ENCODE measurements around the gene CACNA1A.

The CACNA1A gene

GRCh38 chr19:13417054-13417453 is 89.2 kb downstream of the CACNA1A start:
- Histone ChIP-seq H3K27ac (replicated peaks) (no peak overlapping the region), H3K4me3 (replicated peaks; ENCODE audit: insufficient read depth, low read length) (no peak overlapping the region), H3K27me3 (ENCODE audit: insufficient read depth, poor library complexity, severe bottlenecking) (no peaks in the 10 kb centered on the region)
- no peak for TF ChIP-seq POLR2AphosphoS5 (IDR thresholded peaks at IDR 0.05; ENCODE audit: low read depth)
- TF ChIP-seq CTCF (IDR thresholded peaks at IDR 0.05; ENCODE audit: insufficient read depth, low read length): no peak
- TF ChIP-seq REST (IDR thresholded peaks at IDR 0.05; ENCODE audit: insufficient replicate concordance, low read depth): no peak
- TF ChIP-seq SPI1 (IDR thresholded peaks at IDR 0.05; ENCODE audit: borderline replicate concordance, low read depth): no peak
- no peak for TF ChIP-seq GABPA (IDR thresholded peaks at IDR 0.05; ENCODE audit: low read depth)
- no peak for DNase-seq (ENCODE audit: low read depth in 1 of 2, low spot score in 1 of 2)

GRCh38 chr19:13411899-13412298 is 94.4 kb downstream of the CACNA1A start:
- Histone ChIP-seq H3K4me3 (replicated peaks; ENCODE audit: insufficient read depth, low read length) (no peak overlapping the region), H3K27ac (replicated peaks) (no peak overlapping the region), H3K27me3 (ENCODE audit: insufficient read depth, poor library complexity, severe bottlenecking) (no peaks in the 10 kb centered on the region)
- no peak for DNase-seq (ENCODE audit: low read depth in 1 of 2, low spot score in 1 of 2)
- TF ChIP-seq SPI1 (IDR thresholded peaks at IDR 0.05; ENCODE audit: borderline replicate concordance, low read depth) (no peak), CTCF (IDR thresholded peaks at IDR 0.05; ENCODE audit: insufficient read depth, low read length) (no peak), GABPA (IDR thresholded peaks at IDR 0.05; ENCODE audit: low read depth) (no peak), REST (IDR thresholded peaks at IDR 0.05; ENCODE audit: insufficient replicate concordance, low read depth) (no peak), POLR2AphosphoS5 (IDR thresholded peaks at IDR 0.05; ENCODE audit: low read depth) (no peak)

GRCh38 chr19:13410946-13411345 is 95.3 kb downstream of the CACNA1A start:
- Histone ChIP-seq H3K27me3 (ENCODE audit: insufficient read depth, poor library complexity, severe bottlenecking) (no peaks in the 10 kb centered on the region), H3K4me3 (replicated peaks; ENCODE audit: insufficient read depth, low read length) (no peak overlapping the region), H3K27ac (replicated peaks) (no peak overlapping the region)
- TF ChIP-seq POLR2AphosphoS5 (IDR thresholded peaks at IDR 0.05; ENCODE audit: low read depth) (no peak), CTCF (IDR thresholded peaks at IDR 0.05; ENCODE audit: insufficient read depth, low read length) (no peak), SPI1 (IDR thresholded peaks at IDR 0.05; ENCODE audit: borderline replicate concordance, low read depth) (no peak), REST (IDR thresholded peaks at IDR 0.05; ENCODE audit: insufficient replicate concordance, low read depth) (no peak), GABPA (IDR thresholded peaks at IDR 0.05; ENCODE audit: low read depth) (no peak)
- no peak for DNase-seq (ENCODE audit: low read depth in 1 of 2, low spot score in 1 of 2)
